Neural crest cell (in vitro differentiated cells): ENCODE data around the gene PPM1H. TPM values are rescaled to one million over a fixed set of nuclear protein-coding genes. Genes with fewer than 3 reads are reported as not detected.

Experiments used
- DNase-seq: peaks from one replicate; pipeline ENCODE4 v3.0.0; 2021; ENCODE audit warnings: low read depth, mixed read lengths, low spot score
- H3K27ac Mint-ChIP-seq: one replicate; pipeline ENCODE4 v1.8.0; 2021; ENCODE audit warnings: mild to moderate bottlenecking, mixed read lengths; ENCODE audit not compliant: unreplicated experiment
- H3K27me3 Mint-ChIP-seq: 2 replicates; pipeline ENCODE4 v1.8.0; 2021; ENCODE audit warnings: low read depth, mild to moderate bottlenecking, mixed read lengths
- H3K36me3 Mint-ChIP-seq: 2 replicates; pipeline ENCODE4 v1.8.0; 2021; ENCODE audit warnings: low read depth, mild to moderate bottlenecking, mixed read lengths
- H3K4me1 Mint-ChIP-seq: 2 replicates; pipeline ENCODE4 v1.8.0; 2021; ENCODE audit warnings: mixed read lengths
- H3K4me3 Mint-ChIP-seq: one replicate; pipeline ENCODE4 v1.8.0; 2021; ENCODE audit warnings: mild to moderate bottlenecking, mixed read lengths
- H3K9me3 Mint-ChIP-seq: 2 replicates; pipeline ENCODE4 v1.8.0; 2021; ENCODE audit warnings: mixed read lengths
- CTCF ChIP-seq: fragments of 200-600 bp; sonication (generic); conservative IDR thresholded peaks from 2 replicates; pipeline ENCODE4 v1.5.0; 2021; ENCODE audit warnings: antibody characterized with exemption, mild to moderate bottlenecking
- total RNA-seq: library from RNA; stranded (reverse); gene quantifications from 2 replicates; pipeline ENCODE4 v1.2.1, GENCODE V29; 2021

Gene PPM1H
- total RNA-seq, 1 donor from 2014 or later, result 3.5 TPM

GRCh38 chr12:62907078-62907477 is 27.9 kb downstream of the PPM1H start:
- H3K27ac Mint-ChIP-seq, result no peak overlapping the region
- H3K36me3 Mint-ChIP-seq, result no peaks in the 10 kb centered on the region
- H3K9me3 Mint-ChIP-seq, result no peaks in the 10 kb centered on the region
- TF ChIP-seq CTCF, result no peak
- H3K4me1 Mint-ChIP-seq, result no peaks in the 10 kb centered on the region
- no peaks in the 10 kb centered on the region for H3K27me3 Mint-ChIP-seq
- H3K4me3 Mint-ChIP-seq, result no peak overlapping the region
- DNase-seq, result no peak

- no peaks in the 10 kb centered on the region for H3K9me3 Mint-ChIP-seq
- no peak overlapping the region for H3K4me3 Mint-ChIP-seq
- TF ChIP-seq CTCF, result no peak
- H3K27ac Mint-ChIP-seq, result no peak overlapping the region
- DNase-seq, result no peak
- H3K27me3 Mint-ChIP-seq, result no peaks in the 10 kb centered on the region
- H3K36me3 Mint-ChIP-seq, result no peaks in the 10 kb centered on the region
- H3K4me1 Mint-ChIP-seq, result peaks cover 4% of the 10 kb centered on the region
Measured at GRCh38 chr12:62903151-62903550, 31.8 kb downstream of the PPM1H start.

- peaks cover 2% of the 10 kb centered on the region for H3K36me3 Mint-ChIP-seq
- peaks cover 4% of the 10 kb centered on the region for H3K4me1 Mint-ChIP-seq
- no peak overlapping the region for H3K4me3 Mint-ChIP-seq
- no peaks in the 10 kb centered on the region for H3K27me3 Mint-ChIP-seq
- no peak for TF ChIP-seq CTCF
- no peaks in the 10 kb centered on the region for H3K9me3 Mint-ChIP-seq
- no peak overlapping the region for H3K27ac Mint-ChIP-seq
- DNase-seq, result no peak
Measured at GRCh38 chr12:62900686-62901272, 34.2 kb downstream of the PPM1H start.

- DNase-seq, result no peak
- H3K27ac Mint-ChIP-seq, result no peak overlapping the region
- H3K27me3 Mint-ChIP-seq, result no peaks in the 10 kb centered on the region
- H3K36me3 Mint-ChIP-seq, result peaks cover 2% of the 10 kb centered on the region
- no peak for TF ChIP-seq CTCF
- H3K9me3 Mint-ChIP-seq, result no peaks in the 10 kb centered on the region
- no peak overlapping the region for H3K4me3 Mint-ChIP-seq
- peaks cover 4% of the 10 kb centered on the region for H3K4me1 Mint-ChIP-seq
Measured at GRCh38 chr12:62899568-62900390, 35.2 kb downstream of the PPM1H start.

- no peak for TF ChIP-seq CTCF
- H3K4me3 Mint-ChIP-seq, result no peak overlapping the region
- no peaks in the 10 kb centered on the region for H3K27me3 Mint-ChIP-seq
- H3K27ac Mint-ChIP-seq, result no peak overlapping the region
- no peaks in the 10 kb centered on the region for H3K9me3 Mint-ChIP-seq
- peaks cover 2% of the 10 kb centered on the region for H3K36me3 Mint-ChIP-seq
- DNase-seq, result no peak
- peaks cover 4% of the 10 kb centered on the region for H3K4me1 Mint-ChIP-seq
Measured at GRCh38 chr12:62898526-62898925, 36.4 kb downstream of the PPM1H start.
